ENCODE results near the gene RFNG.

Gene RFNG

DNA sequence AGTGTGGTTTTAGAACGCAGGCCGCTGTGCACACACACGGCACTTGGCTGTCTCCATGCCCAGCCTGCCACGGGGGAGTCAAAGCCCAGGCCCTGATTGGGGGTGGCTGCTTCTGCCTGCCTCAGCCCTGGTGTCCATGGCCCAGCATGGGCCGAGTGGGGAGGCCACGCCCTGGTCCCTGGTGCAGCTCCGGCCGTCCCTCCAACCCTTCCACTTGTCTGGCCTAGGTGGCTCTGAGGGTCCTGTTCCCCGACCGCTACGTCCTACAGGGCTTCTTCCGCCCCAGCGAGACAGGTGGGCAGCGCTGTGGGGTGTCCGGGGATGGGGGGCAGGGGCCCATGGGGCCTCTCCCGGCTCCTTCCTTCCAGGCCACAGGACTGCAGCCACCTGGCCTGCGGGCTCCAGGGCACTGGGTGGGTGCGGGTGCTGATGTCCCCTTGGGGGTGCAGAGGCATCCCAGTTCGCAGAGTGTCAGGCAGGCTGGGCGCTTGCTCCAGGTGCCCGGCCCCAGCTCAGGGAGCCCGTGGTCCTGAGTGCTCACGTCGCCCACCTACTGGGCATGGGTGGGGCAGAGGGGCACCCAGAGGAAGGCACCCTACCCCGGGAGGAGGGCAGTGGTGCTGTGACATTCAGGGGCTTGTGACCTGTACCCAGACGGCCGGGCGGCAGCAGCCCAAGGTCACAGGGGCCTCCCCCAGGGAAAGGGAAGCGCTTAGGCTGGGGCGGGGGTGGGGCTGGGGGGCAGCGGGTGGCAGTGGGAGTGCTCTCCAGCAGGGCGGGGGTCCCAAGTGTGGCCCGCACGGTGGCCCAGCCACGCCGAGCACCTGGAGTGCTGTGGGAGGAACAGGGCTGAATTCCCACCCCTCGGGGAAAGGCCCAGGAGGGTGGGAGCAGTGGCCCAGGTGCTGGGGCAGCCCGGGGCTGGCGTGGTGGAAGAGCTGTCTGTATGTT is 40.8 kb downstream of the RFNG start:
- Histone ChIP-seq H3K4me2 (no peak overlapping the region), H3K4me3 (IDR thresholded peaks at IDR 0.05; ENCODE audit: insufficient read depth, low read depth, low read length) (no peak overlapping the region), H3K4me1 (ENCODE audit: low read depth, poor library complexity, severe bottlenecking) (no peaks in the 10 kb centered on the region), H3K79me2 (ENCODE audit: insufficient read depth, low read depth) (no peaks in the 10 kb centered on the region), H4K20me1 (ENCODE audit: insufficient read depth) (no peaks in the 10 kb centered on the region), H3K9ac (no peak overlapping the region), H3K36me3 (ENCODE audit: insufficient read depth) (no peaks in the 10 kb centered on the region), H2AFZ (ENCODE audit: low read depth) (no peak overlapping the region), H3K27ac (no peak overlapping the region), H3K27me3 (ENCODE audit: insufficient read depth, low read depth) (no peaks in the 10 kb centered on the region)
- TF ChIP-seq, protein P1, sequence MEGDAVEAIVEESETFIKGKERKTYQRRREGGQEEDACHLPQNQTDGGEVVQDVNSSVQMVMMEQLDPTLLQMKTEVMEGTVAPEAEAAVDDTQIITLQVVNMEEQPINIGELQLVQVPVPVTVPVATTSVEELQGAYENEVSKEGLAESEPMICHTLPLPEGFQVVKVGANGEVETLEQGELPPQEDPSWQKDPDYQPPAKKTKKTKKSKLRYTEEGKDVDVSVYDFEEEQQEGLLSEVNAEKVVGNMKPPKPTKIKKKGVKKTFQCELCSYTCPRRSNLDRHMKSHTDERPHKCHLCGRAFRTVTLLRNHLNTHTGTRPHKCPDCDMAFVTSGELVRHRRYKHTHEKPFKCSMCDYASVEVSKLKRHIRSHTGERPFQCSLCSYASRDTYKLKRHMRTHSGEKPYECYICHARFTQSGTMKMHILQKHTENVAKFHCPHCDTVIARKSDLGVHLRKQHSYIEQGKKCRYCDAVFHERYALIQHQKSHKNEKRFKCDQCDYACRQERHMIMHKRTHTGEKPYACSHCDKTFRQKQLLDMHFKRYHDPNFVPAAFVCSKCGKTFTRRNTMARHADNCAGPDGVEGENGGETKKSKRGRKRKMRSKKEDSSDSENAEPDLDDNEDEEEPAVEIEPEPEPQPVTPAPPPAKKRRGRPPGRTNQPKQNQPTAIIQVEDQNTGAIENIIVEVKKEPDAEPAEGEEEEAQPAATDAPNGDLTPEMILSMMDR (conservative IDR thresholded peaks at IDR 0.05; ENCODE audit: low read depth, low read length), result no peak

DNA sequence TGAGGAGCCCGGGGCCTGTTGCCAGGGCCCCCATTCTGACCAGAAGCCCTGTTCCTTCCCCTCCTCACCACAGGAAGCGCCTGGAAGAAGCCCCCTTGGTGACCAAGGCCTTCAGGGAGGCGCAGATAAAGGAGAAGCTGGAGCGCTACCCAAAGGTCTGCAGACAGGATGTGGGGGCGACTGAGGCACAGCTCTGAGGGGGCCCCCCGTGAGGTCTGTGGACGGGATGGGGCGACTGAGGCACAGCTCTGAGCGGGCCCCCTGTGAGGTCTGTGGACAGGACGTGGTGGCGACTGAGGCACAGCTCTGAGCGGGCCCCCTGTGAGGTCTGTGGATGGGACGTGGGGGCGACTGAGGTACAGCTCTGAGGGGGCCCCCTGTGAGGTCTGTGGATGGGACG is 42.2 kb downstream of the RFNG start:
- H3K4me1 ChIP-seq (ENCODE audit: low read depth, poor library complexity, severe bottlenecking), result no peaks in the 10 kb centered on the region
- H3K9ac ChIP-seq, result no peak overlapping the region
- H2AFZ ChIP-seq (ENCODE audit: low read depth), result no peak overlapping the region
- H3K36me3 ChIP-seq (ENCODE audit: insufficient read depth), result no peaks in the 10 kb centered on the region
- no peak overlapping the region for H3K4me3 ChIP-seq (IDR thresholded peaks at IDR 0.05; ENCODE audit: insufficient read depth, low read depth, low read length)
- H3K27me3 ChIP-seq (ENCODE audit: insufficient read depth, low read depth), result no peaks in the 10 kb centered on the region
- no peaks in the 10 kb centered on the region for H3K79me2 ChIP-seq (ENCODE audit: insufficient read depth, low read depth)
- H4K20me1 ChIP-seq (ENCODE audit: insufficient read depth), result no peaks in the 10 kb centered on the region
- TF ChIP-seq, protein P1 (conservative IDR thresholded peaks at IDR 0.05; ENCODE audit: low read depth, low read length), result no peak
- H3K27ac ChIP-seq, result no peak overlapping the region
- H3K4me2 ChIP-seq, result no peak overlapping the region

DNA sequence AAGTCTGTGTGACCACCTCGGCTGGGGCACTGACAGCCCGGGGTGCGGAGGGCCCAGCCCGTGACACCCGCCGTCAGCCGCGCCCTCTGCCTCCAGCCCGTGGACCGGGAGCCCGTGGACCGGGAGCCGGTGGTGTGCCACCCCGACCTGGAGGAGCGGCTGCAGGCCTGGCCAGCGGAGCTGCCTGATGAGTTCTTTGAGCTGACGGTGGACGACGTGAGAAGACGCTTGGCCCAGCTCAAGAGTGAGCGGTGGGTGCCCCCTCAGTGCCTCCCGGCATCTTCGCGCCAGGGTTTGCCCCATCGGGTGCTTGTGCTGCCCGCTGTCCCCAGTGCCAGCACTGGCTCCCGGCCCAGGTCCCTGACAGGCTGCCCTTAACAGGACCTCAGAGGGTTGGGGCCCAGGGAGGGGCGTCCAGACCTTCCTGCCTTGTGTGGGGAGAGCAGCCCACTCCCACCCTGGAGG is 42.6 kb downstream of the RFNG start:
- no peaks in the 10 kb centered on the region for H3K36me3 ChIP-seq (ENCODE audit: insufficient read depth)
- TF ChIP-seq, protein P1 (conservative IDR thresholded peaks at IDR 0.05; ENCODE audit: low read depth, low read length), result no peak
- no peaks in the 10 kb centered on the region for H3K4me1 ChIP-seq (ENCODE audit: low read depth, poor library complexity, severe bottlenecking)
- H3K4me2 ChIP-seq, result no peak overlapping the region
- no peaks in the 10 kb centered on the region for H3K79me2 ChIP-seq (ENCODE audit: insufficient read depth, low read depth)
- H3K27me3 ChIP-seq (ENCODE audit: insufficient read depth, low read depth), result no peaks in the 10 kb centered on the region
- H3K4me3 ChIP-seq (IDR thresholded peaks at IDR 0.05; ENCODE audit: insufficient read depth, low read depth, low read length), result no peak overlapping the region
- H2AFZ ChIP-seq (ENCODE audit: low read depth), result no peak overlapping the region
- no peaks in the 10 kb centered on the region for H4K20me1 ChIP-seq (ENCODE audit: insufficient read depth)
- H3K9ac ChIP-seq, result no peak overlapping the region
- H3K27ac ChIP-seq, result no peak overlapping the region

DNA sequence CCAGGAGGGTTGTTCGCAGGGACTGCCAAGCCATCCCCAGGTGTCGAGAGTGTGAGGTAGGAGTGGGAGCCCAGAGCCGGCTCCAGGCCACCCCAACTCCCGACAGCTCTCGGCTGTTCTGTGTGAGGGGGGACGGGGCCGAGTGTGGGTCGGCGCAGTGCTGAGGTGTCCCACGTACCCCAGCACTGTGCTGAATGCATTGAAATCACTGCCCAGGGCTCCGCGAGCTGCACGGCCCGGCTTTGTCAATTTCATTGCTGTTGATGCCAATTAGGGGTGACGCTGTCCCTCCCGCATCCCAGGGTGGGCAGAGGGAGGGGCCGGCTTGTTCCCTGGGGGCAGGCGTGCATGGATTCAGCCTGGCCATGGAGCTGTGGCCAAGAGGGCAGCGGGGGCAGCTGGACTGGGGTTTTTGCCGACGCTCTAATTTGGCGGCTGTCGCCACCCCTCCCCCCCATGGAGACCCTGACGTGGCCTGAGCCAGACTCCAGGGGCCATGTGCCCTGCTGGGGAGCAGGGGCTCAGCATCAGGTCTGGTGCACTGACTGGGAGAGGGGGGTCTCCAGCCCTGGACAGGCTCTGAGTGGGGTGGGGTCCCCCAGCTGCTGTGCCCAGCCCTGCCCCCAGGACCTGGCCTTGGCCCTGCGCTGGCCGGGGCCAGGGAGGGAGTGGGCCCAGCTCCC is 43.2 kb downstream of the RFNG start:
- H3K79me2 ChIP-seq (ENCODE audit: insufficient read depth, low read depth), result no peaks in the 10 kb centered on the region
- no peak overlapping the region for H2AFZ ChIP-seq (ENCODE audit: low read depth)
- H4K20me1 ChIP-seq (ENCODE audit: insufficient read depth), result no peaks in the 10 kb centered on the region
- H3K27me3 ChIP-seq (ENCODE audit: insufficient read depth, low read depth), result no peaks in the 10 kb centered on the region
- H3K4me3 ChIP-seq (IDR thresholded peaks at IDR 0.05; ENCODE audit: insufficient read depth, low read depth, low read length), result no peak overlapping the region
- TF ChIP-seq, protein P1 (conservative IDR thresholded peaks at IDR 0.05; ENCODE audit: low read depth, low read length), result no peak
- no peaks in the 10 kb centered on the region for H3K4me1 ChIP-seq (ENCODE audit: low read depth, poor library complexity, severe bottlenecking)
- no peak overlapping the region for H3K9ac ChIP-seq
- H3K4me2 ChIP-seq, result no peak overlapping the region
- no peaks in the 10 kb centered on the region for H3K36me3 ChIP-seq (ENCODE audit: insufficient read depth)
- no peak overlapping the region for H3K27ac ChIP-seq

All from KMS-11 (cell line).